ENCODE results near the gene PER3. TPM values are rescaled to one million over a fixed set of nuclear protein-coding genes. Genes with fewer than 3 reads are reported as not detected.

The PER3 gene
- total RNA-seq, 2 donors from 2014 or later = 17.1 to 21.2 TPM

DNA sequence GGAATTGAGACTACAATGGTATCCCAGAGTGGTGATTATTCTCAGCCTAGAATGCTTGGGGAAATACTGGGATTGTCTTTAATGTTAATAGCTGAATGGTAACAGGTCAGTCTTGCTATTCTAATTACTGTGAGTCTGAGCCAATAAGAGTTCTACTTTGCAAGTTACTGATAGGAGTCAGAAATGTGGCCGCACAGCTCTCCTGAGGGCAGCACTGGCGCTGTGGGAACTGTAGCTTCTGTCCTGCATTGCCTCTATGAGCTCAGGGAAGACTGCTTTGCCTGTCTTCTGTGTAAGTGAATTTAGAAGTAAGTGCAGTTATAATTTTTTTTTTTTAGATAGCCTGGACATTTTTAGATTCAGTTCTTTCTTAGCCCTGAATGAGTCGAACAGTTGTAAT lies 23.0 kb upstream of the PER3 start:
- ATAC-seq = no peak
- Mint-ChIP-seq H3K4me3 (no peak overlapping the region), H3K4me1 (no peaks in the 10 kb centered on the region), H3K27me3 (no peaks in the 10 kb centered on the region), H3K27ac (no peak overlapping the region), H3K36me3 (ENCODE audit: low read depth) (no peaks in the 10 kb centered on the region)
- H3K9me3 ChIP-seq (ENCODE audit: control insufficient read depth, low read length, poor library complexity, severe bottlenecking) = no peaks in the 10 kb centered on the region
- DNase-seq = no peak

DNA sequence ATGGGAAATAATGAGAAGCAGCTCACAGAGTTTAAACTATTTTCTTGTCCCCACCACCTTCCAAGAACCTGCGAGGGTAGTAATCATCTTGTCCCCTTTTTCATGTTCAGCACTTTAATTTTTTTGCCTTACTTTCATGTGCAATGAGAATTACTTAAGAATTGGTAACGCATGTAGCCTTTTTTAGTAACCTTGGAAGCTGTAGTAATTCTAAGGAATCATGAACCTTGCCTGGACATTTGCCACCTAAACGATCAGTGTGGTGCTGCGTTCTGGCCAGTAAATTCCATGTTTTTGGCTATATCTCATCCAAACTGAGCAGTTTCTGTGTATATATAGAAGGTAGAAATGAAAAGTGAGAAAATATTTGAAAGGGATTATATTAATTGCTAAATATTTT lies 16.9 kb upstream of the PER3 start:
- peaks cover 9% of the 10 kb centered on the region for H3K4me1 Mint-ChIP-seq
- H3K36me3 Mint-ChIP-seq (ENCODE audit: low read depth) = no peaks in the 10 kb centered on the region
- no peak overlapping the region for H3K4me3 Mint-ChIP-seq
- no peak overlapping the region for H3K27ac Mint-ChIP-seq
- ATAC-seq (no peak), DNase-seq (no peak)
- no peaks in the 10 kb centered on the region for H3K9me3 ChIP-seq (ENCODE audit: control insufficient read depth, low read length, poor library complexity, severe bottlenecking)
- H3K27me3 Mint-ChIP-seq = no peaks in the 10 kb centered on the region

DNA sequence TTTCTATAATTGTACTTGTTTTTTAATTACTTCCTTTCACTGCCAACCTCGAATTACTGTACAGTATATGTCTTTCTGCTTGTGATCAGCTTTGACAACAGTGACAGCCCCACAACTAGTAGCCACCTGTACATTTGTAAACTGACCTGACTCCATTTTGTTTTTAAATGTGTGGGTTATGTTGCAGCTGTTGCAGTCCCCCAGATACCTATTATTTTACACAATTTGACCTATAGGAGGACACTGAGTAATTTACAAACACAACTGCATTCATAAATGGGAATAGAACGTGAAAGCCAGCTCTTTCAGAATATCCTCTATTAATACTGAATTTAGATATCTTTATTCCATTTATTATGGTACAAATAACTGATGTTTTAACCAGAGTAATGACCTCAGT lies 15.5 kb upstream of the PER3 start:
- ATAC-seq (no peak), DNase-seq (no peak)
- H3K9me3 ChIP-seq (ENCODE audit: control insufficient read depth, low read length, poor library complexity, severe bottlenecking) = no peaks in the 10 kb centered on the region
- Mint-ChIP-seq H3K27me3 (no peaks in the 10 kb centered on the region), H3K27ac (no peak overlapping the region), H3K4me1 (peaks cover 15% of the 10 kb centered on the region), H3K4me3 (no peak overlapping the region), H3K36me3 (ENCODE audit: low read depth) (no peaks in the 10 kb centered on the region)

DNA sequence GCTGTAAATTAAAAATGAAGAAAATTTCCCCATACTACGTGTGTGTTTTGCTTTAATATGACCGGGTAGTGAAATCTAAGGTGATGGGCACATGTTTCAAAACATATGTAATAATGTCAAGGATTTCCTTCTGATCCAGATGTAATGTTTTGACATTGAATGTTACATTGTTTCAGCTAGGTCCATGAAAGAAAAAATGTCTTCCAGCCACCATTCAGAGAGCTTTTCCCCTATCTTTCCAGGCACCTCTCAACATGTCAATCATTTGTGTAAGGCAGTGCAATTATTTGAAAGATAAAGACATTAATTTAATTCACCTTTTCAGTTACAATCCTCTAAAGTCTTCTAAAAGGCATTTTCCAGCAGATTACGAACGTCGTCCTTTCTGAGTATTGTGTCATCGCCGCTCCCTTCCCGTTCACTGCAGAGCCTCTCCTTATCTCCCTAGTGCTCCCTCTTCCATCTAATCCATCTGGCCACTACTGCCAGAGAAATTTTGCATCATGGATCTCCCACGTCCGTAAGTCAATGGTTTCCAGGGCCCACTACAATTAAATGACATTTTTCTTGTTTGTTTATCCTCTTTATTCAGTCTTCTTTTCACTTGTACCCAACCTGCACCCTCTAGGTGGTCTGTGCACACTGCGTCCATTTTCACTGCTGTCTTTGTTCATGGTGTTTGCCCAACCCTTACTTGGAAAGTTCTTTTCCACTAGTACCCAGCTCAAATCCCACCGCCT lies 14.2 kb upstream of the PER3 start:
- ATAC-seq = no peak
- no peak overlapping the region for H3K27ac Mint-ChIP-seq
- peaks cover 21% of the 10 kb centered on the region for H3K4me1 Mint-ChIP-seq
- peak overlapping the region; percentile 10 for H3K4me3 Mint-ChIP-seq
- H3K36me3 Mint-ChIP-seq (ENCODE audit: low read depth) = peaks cover 3% of the 10 kb centered on the region
- H3K27me3 Mint-ChIP-seq = no peaks in the 10 kb centered on the region
- no peak for DNase-seq
- H3K9me3 ChIP-seq (ENCODE audit: control insufficient read depth, low read length, poor library complexity, severe bottlenecking) = no peaks in the 10 kb centered on the region

DNA sequence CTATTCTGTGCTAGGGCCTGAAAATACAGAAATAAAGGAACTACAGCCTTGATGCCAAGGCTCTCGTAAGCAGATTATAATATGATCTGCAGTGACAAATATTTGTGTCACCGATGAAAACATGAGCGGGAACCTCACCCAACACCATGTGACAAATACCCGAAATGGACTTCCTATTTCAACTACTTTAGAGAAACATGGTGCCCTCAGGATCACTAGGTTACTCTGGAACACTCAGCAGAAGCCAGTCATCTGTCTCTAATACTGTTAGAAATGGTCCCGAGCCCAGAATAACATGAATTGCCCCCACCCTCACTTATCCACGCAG lies 13.5 kb upstream of the PER3 start:
- no peaks in the 10 kb centered on the region for H3K27me3 Mint-ChIP-seq
- H3K36me3 Mint-ChIP-seq (ENCODE audit: low read depth) = peaks cover 3% of the 10 kb centered on the region
- peak overlapping the region; percentile 93 for H3K4me3 Mint-ChIP-seq
- H3K27ac Mint-ChIP-seq = no peak overlapping the region
- DNase-seq = no peak
- peaks cover 21% of the 10 kb centered on the region for H3K4me1 Mint-ChIP-seq
- no peaks in the 10 kb centered on the region for H3K9me3 ChIP-seq (ENCODE audit: control insufficient read depth, low read length, poor library complexity, severe bottlenecking)
- peak; percentile 37 for ATAC-seq

DNA sequence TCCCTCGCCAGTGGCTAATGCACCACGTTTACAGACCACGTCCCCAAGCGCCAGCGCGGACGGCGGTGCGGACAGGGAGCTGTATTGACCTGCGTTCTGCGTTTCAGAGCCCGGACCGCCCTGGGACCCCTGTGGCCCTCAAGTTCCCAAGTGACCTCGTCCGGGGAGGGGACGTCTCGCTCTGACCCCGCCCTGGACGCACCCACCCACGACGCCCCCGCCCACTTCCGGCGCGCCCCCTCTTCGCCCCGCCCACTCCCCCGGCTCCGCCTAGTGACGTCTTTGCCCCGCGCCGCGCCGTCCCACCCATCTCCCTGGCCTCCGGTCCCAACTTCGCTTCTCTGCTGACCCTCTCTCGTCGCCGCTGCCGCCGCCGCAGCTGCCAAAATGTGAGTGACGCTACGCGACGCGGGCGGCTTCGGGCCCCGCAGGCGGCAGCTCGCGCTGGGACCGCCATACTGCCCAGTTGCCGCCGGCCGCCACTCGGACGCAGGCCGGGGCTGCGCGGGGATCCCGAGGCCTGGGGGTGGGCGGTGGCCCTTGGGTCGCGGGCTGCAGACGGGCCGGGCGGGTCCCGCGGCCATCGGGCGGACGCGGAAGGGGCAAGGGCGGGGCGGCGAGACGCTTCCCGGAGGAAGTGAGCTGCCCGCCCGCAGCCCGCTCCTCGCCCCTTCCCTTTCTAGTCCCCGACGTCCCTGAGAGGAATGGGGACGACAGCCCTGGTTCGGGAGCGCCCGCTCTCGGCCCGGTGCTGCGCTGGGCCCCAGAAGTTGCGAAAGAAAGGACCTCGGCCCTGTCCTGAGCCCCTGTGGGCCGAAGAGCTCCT lies 12.9 kb upstream of the PER3 start, which contains the start of gene VAMP3:
VAMP3 (plus strand) TSS at position 300 of the 826 bp plus-strand sequence; CDS start at position 388, 88 bp downstream.
- no peaks in the 10 kb centered on the region for H3K9me3 ChIP-seq (ENCODE audit: control insufficient read depth, low read length, poor library complexity, severe bottlenecking)
- Mint-ChIP-seq H3K36me3 (ENCODE audit: low read depth) (peaks cover 3% of the 10 kb centered on the region), H3K4me3 (peak within 1 kb of the TSS; percentile 93), H3K27me3 (no peaks in the 10 kb centered on the region), H3K27ac (peak within 1 kb of the TSS; percentile 71), H3K4me1 (peaks cover 21% of the 10 kb centered on the region)
- peak; percentile 96 for ATAC-seq
- peak; percentile 76 to 86 (median 83) for DNase-seq

DNA sequence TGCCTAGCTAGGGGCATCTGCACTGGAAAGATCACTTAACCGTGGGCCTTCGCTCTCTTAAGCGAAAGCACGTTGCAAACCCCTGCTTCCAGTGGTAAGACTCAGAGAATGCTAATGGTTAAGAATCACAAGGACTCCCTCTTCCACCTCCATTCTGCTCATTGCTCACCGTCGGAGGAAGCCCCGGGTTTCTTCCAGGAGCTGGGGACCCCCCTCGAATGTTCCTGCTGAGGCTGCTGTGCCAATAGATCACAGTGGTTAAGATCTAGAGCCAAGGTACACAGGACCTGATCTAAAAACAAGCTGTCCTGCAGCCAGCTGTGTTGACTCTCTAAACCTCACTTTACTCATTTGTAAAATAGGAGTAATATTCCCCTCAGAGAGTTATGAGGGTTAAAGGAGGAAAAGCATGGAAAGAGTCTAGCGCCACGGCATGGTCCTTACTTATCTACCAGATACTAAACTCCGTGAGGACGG lies 12.2 kb upstream of the PER3 start:
- Mint-ChIP-seq H3K4me3 (peak overlapping the region; percentile 93), H3K27me3 (no peaks in the 10 kb centered on the region), H3K4me1 (peaks cover 21% of the 10 kb centered on the region), H3K27ac (peak overlapping the region; percentile 71), H3K36me3 (ENCODE audit: low read depth) (peaks cover 3% of the 10 kb centered on the region)
- ATAC-seq (no peak), DNase-seq (no peak)
- no peaks in the 10 kb centered on the region for H3K9me3 ChIP-seq (ENCODE audit: control insufficient read depth, low read length, poor library complexity, severe bottlenecking)

DNA sequence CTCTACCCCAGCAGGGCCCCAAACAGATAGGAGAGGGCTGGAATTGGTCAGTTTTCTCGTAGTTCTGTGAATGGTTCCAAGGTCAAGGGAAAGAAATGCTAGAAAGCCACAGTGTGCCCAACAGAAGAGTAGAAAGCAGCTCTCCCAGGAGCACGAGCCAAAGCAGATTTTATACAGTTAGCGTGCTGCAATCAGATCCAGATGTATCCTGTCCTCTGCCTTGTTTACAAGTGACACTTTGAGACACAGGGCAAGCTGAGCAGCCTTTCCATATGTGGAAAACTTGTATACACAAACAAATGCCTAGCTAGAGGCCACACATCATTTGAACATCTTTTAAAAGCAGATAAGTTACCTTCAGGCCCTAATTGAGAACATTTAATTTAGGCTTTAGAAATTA lies 6.5 kb upstream of the PER3 start:
- peaks cover 3% of the 10 kb centered on the region for H3K36me3 Mint-ChIP-seq (ENCODE audit: low read depth)
- H3K4me3 Mint-ChIP-seq = no peak overlapping the region
- DNase-seq (no peak), ATAC-seq (no peak)
- H3K4me1 Mint-ChIP-seq = peaks cover 23% of the 10 kb centered on the region
- no peaks in the 10 kb centered on the region for H3K9me3 ChIP-seq (ENCODE audit: control insufficient read depth, low read length, poor library complexity, severe bottlenecking)
- H3K27me3 Mint-ChIP-seq = no peaks in the 10 kb centered on the region
- H3K27ac Mint-ChIP-seq = no peak overlapping the region

DNA sequence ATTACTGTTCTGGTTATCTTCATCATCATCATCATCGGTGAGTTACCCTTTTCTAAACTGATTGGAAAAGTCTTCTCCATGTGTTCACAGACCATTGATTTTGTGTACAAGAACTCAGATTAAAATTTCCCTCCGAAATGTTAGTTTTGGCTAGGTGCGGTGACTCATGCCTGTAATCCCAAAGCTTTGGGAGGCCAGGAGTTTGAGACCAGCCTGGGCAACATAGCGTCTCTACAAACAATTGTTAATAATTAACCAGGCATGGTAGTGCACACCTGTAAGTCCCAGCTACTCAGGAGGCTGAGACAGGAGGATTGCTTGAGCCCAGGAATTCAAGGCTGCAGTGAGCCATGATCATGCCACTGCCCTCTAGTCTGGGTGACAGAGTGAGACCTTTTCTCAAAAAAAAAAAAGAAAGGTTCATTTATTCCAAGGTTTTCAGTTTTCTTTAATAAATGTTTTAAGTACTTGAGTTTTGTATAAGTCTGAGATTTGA lies 5.9 kb upstream of the PER3 start:
- DNase-seq (no peak), ATAC-seq (no peak)
- Mint-ChIP-seq H3K4me3 (no peak overlapping the region), H3K27ac (no peak overlapping the region), H3K4me1 (peaks cover 24% of the 10 kb centered on the region), H3K27me3 (no peaks in the 10 kb centered on the region), H3K36me3 (ENCODE audit: low read depth) (peaks cover 3% of the 10 kb centered on the region)
- H3K9me3 ChIP-seq (ENCODE audit: control insufficient read depth, low read length, poor library complexity, severe bottlenecking) = no peaks in the 10 kb centered on the region

DNA sequence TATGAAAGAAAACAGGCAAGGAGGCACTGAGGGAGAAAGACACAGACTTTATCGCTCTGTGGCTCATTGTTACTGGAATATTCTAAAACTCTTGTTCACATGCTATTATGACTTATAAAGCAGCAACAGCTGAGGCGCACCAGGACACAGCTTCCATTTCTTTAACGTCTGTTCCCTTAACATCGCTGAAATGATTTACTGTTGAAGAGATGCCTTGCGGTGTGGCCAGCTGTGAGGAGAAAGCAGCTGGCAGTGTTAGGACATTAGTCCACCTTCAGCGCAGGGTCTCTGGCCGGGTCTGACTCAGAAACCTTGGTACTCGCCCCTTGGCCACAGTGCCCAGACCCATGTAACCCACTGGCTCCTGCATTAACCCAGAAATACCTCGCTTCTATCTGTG lies 3.1 kb upstream of the PER3 start:
- Mint-ChIP-seq H3K36me3 (ENCODE audit: low read depth) (peaks cover 2% of the 10 kb centered on the region), H3K27me3 (no peaks in the 10 kb centered on the region), H3K27ac (no peak overlapping the region), H3K4me3 (no peak overlapping the region), H3K4me1 (peaks cover 27% of the 10 kb centered on the region)
- no peaks in the 10 kb centered on the region for H3K9me3 ChIP-seq (ENCODE audit: control insufficient read depth, low read length, poor library complexity, severe bottlenecking)
- ATAC-seq = no peak
- DNase-seq = no peak

DNA sequence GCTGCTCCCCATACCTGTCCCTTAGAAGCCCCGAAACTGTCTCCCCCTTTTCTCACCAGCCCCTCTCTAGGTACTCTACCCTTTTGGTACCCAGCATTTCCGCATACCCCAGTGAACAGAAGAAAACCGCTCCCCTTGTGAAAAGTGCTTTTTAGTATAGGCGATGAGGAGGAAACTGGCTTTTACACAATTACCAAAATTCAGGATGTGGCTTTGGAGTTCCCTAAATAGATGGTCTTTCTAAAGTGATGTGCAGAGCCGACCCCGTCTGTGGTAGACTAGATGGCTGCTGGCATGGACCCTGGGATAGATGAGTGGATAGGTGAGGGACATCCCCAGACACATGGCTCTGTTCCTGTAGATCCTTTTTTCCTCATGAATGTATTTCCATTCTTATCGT lies 2.6 kb upstream of the PER3 start:
- ATAC-seq (no peak), DNase-seq (no peak)
- Mint-ChIP-seq H3K4me1 (peaks cover 29% of the 10 kb centered on the region), H3K4me3 (no peak overlapping the region), H3K27me3 (no peaks in the 10 kb centered on the region), H3K27ac (peak overlapping the region; percentile 81), H3K36me3 (ENCODE audit: low read depth) (peaks cover 2% of the 10 kb centered on the region)
- no peaks in the 10 kb centered on the region for H3K9me3 ChIP-seq (ENCODE audit: control insufficient read depth, low read length, poor library complexity, severe bottlenecking)

DNA sequence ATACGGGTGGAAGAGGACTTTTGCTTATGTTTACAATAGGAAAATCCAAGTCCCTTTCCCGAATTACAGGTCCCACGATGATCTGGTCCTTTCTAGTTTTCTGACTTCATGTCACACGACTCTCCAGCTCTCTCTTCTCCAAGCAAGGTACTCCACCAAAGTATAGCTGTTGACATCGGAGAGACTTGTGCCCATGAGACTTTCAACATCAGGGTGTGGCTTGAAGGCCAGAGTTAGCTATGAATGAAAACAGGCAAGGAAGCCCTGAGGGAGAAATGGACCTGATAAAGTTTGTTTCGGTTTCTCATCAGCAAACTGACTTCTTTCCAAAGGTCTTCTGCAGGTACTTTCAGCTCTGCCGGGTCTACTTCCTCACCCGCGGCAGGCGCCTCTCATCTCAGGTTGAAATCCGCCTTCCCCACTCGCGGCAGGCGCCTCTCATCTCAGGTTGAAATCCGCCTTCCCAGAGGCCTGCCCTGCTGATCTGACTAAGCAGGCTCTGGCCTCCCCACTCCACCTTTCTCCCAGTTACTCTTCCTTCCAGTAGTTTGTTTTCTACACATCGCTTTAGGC lies 2.1 kb upstream of the PER3 start:
- DNase-seq (no peak), ATAC-seq (no peak)
- H3K9me3 ChIP-seq (ENCODE audit: control insufficient read depth, low read length, poor library complexity, severe bottlenecking) = no peaks in the 10 kb centered on the region
- Mint-ChIP-seq H3K27me3 (no peaks in the 10 kb centered on the region), H3K4me3 (peak overlapping the region; percentile 83), H3K27ac (peak overlapping the region; percentile 81), H3K4me1 (peaks cover 31% of the 10 kb centered on the region), H3K36me3 (ENCODE audit: low read depth) (peaks cover 2% of the 10 kb centered on the region)

DNA sequence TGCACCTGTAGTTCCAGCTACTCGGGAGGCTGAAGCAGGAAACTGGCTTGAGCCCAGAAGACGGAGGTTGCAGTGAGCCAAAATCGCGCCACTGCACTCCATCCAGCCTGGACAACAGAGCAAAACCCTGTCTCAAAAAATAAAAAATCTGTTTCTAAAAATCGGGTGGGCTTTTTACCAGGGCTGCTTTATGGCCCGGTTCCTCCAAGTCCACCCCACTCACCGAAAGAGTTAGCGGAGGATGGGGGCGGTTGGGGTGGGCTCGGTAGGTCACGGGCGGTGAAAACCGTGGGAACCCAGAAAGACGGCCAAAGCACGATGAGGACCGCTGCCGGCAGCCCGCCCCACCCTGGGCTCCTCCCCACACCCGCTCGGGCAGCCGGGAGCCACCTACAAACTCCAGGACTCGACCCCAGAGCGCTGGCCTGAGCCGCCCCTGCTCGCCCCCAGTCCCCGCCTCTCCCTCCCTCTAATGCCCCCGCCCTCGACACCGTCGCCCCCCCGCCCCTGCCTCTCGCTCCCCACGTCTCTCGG lies 846 bp upstream of the PER3 start:
- H3K36me3 Mint-ChIP-seq (ENCODE audit: low read depth) = peaks cover 5% of the 10 kb centered on the region
- peak overlapping the region; percentile 83 for H3K4me3 Mint-ChIP-seq
- no peaks in the 10 kb centered on the region for H3K27me3 Mint-ChIP-seq
- peak overlapping the region; percentile 81 for H3K27ac Mint-ChIP-seq
- H3K9me3 ChIP-seq (ENCODE audit: control insufficient read depth, low read length, poor library complexity, severe bottlenecking) = no peaks in the 10 kb centered on the region
- DNase-seq (peak in 1 of 3 donors; percentile 12), ATAC-seq (no peak)
- H3K4me1 Mint-ChIP-seq = peaks cover 34% of the 10 kb centered on the region
